Astrocyte (in vitro differentiated cells and primary cell): ENCODE data around the gene HIRA. TPM values are rescaled to one million over a fixed set of nuclear protein-coding genes. Genes with fewer than 3 reads are reported as not detected.

ENCODE experiments used
- DNase-seq: peaks from one replicate; pipeline ENCODE4 v3.0.0-alpha.2; 2010; ENCODE audit warnings: low read depth
- FAIRE-seq: peaks from 2 replicates; lab custom pipeline; 2011; peaks lifted over from hg19 to GRCh38; lab: Jason Lieb, UNC
- H2AFZ ChIP-seq: 2 replicates; pipeline ENCODE4 v1.6.0; 2012; ENCODE audit warnings: low read depth, low read length, inconsistent platforms
- H3K27ac ChIP-seq: 2 replicates; pipeline ENCODE4 v1.5.1; 2011; ENCODE audit warnings: low read depth, low read length, inconsistent platforms
- H3K27me3 ChIP-seq: 2 replicates; pipeline ENCODE4 v1.6.0; 2011; ENCODE audit warnings: low read length, inconsistent platforms; ENCODE audit not compliant: insufficient read depth
- H3K36me3 ChIP-seq: 2 replicates; pipeline ENCODE4 v1.5.1; 2011; ENCODE audit warnings: low read length, inconsistent platforms; ENCODE audit not compliant: insufficient read depth
- H3K4me1 ChIP-seq: 2 replicates; pipeline ENCODE4 v1.5.1; 2011; ENCODE audit warnings: low read length, inconsistent platforms; ENCODE audit not compliant: insufficient read depth
- H3K4me2 ChIP-seq: 2 replicates; pipeline ENCODE4 v1.6.0; 2012; ENCODE audit warnings: low read length, inconsistent platforms
- H3K4me3 ChIP-seq: 2 replicates; pipeline ENCODE4 v1.5.1; 2011; ENCODE audit warnings: low read depth, mild to moderate bottlenecking, low read length, inconsistent platforms; ENCODE audit not compliant: insufficient read depth
- H3K79me2 ChIP-seq: 2 replicates; pipeline ENCODE4 v1.6.0; 2012; ENCODE audit warnings: mild to moderate bottlenecking, low read length, inconsistent platforms; ENCODE audit not compliant: insufficient read depth
- H3K9ac ChIP-seq: 2 replicates; pipeline ENCODE4 v1.6.0; 2012; ENCODE audit warnings: mild to moderate bottlenecking, low read length, inconsistent platforms
- H3K9me3 ChIP-seq: 2 replicates; pipeline ENCODE4 v1.5.1; 2012; ENCODE audit warnings: low read depth, mild to moderate bottlenecking, low read length, inconsistent platforms; ENCODE audit not compliant: insufficient read depth
- H4K20me1 ChIP-seq: 2 replicates; pipeline ENCODE4 v1.6.0; 2012; ENCODE audit warnings: low read length, inconsistent platforms; ENCODE audit not compliant: insufficient read depth
- H3K27ac Mint-ChIP-seq: one replicate; pipeline ENCODE4 v1.8.0; 2021; ENCODE audit warnings: mild to moderate bottlenecking, mixed read lengths; ENCODE audit not compliant: unreplicated experiment
- H3K27me3 Mint-ChIP-seq: one replicate; pipeline ENCODE4 v1.8.0; 2021; ENCODE audit warnings: low read depth, mixed read lengths; ENCODE audit not compliant: unreplicated experiment
- H3K36me3 Mint-ChIP-seq: one replicate; pipeline ENCODE4 v1.8.0; 2021; ENCODE audit warnings: low read depth, mixed read lengths; ENCODE audit not compliant: unreplicated experiment
- H3K4me1 Mint-ChIP-seq: one replicate; pipeline ENCODE4 v1.8.0; 2021; ENCODE audit warnings: low read depth, mixed read lengths; ENCODE audit not compliant: unreplicated experiment
- H3K4me3 Mint-ChIP-seq: one replicate; pipeline ENCODE4 v1.8.0; 2021; ENCODE audit warnings: mild to moderate bottlenecking, moderate library complexity, mixed read lengths; ENCODE audit not compliant: unreplicated experiment
- H3K9me3 Mint-ChIP-seq: one replicate; pipeline ENCODE4 v1.8.0; 2021; ENCODE audit warnings: mild to moderate bottlenecking, mixed read lengths; ENCODE audit not compliant: unreplicated experiment
- EZH2 ChIP-seq: IDR thresholded peaks from 2 replicates; pipeline ENCODE4 v1.6.1; 2012; ENCODE audit warnings: mild to moderate bottlenecking, low read length, inconsistent platforms; ENCODE audit not compliant: insufficient read depth
- total RNA-seq: library from RNA; stranded (reverse); gene quantifications from 2 replicates; pipeline ENCODE4 v1.2.1, GENCODE V29; 2021
- TF ChIP-seq, protein P1 (sequence below): IDR thresholded peaks from 2 replicates; pipeline ENCODE4 v1.5.1; 2011; ENCODE audit warnings: low read depth, mild to moderate bottlenecking, inconsistent platforms, low read length, moderate library complexity; ENCODE audit not compliant: insufficient read depth

The HIRA gene
- total RNA-seq, 1 donor from 2014 or later, result 31.1 TPM

DNA sequence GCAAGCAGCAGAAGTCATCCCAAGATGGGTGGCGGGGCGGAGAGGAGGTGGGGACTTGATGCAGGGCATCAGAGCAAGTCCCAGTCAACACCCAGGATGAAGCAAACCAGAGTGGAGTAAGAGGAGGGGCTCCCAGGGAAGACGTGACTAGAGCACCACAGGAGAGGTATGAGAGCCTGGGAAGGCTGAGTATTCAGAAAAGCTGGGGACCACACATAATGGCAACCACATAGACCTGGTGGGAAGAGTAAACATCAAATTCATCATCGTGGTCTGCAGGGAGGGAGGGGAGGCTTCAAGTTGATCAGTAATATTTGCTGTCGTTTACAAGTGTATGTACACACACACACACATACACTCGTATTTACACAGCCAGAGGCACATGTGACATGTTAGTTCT, 79.3 kb downstream of the HIRA start:
- Histone ChIP-seq H3K4me2 (no peak overlapping the region), H3K4me1 (no peaks in the 10 kb centered on the region), H3K36me3 (peaks cover 38% of the 10 kb centered on the region), H4K20me1 (peaks cover 3% of the 10 kb centered on the region), H3K4me3 (no peak overlapping the region), H3K9ac (no peak overlapping the region), H3K27me3 (no peaks in the 10 kb centered on the region), H3K27ac (no peak overlapping the region), H2AFZ (no peak overlapping the region), H3K79me2 (no peaks in the 10 kb centered on the region), H3K9me3 (no peaks in the 10 kb centered on the region)
- FAIRE-seq, result no peak
- Mint-ChIP-seq H3K4me3 (no peak overlapping the region), H3K9me3 (no peaks in the 10 kb centered on the region), H3K4me1 (no peaks in the 10 kb centered on the region), H3K27ac (no peak overlapping the region), H3K36me3 (peaks cover 34% of the 10 kb centered on the region), H3K27me3 (no peaks in the 10 kb centered on the region)
- no peak for TF ChIP-seq EZH2
- TF ChIP-seq, protein P1, sequence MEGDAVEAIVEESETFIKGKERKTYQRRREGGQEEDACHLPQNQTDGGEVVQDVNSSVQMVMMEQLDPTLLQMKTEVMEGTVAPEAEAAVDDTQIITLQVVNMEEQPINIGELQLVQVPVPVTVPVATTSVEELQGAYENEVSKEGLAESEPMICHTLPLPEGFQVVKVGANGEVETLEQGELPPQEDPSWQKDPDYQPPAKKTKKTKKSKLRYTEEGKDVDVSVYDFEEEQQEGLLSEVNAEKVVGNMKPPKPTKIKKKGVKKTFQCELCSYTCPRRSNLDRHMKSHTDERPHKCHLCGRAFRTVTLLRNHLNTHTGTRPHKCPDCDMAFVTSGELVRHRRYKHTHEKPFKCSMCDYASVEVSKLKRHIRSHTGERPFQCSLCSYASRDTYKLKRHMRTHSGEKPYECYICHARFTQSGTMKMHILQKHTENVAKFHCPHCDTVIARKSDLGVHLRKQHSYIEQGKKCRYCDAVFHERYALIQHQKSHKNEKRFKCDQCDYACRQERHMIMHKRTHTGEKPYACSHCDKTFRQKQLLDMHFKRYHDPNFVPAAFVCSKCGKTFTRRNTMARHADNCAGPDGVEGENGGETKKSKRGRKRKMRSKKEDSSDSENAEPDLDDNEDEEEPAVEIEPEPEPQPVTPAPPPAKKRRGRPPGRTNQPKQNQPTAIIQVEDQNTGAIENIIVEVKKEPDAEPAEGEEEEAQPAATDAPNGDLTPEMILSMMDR, result no peak
- no peak for DNase-seq

GRCh38 chr22:19351604-19352003, 79.9 kb downstream of the HIRA start:
- Mint-ChIP-seq H3K27me3 (no peaks in the 10 kb centered on the region), H3K4me3 (no peak overlapping the region), H3K36me3 (peaks cover 36% of the 10 kb centered on the region), H3K4me1 (no peaks in the 10 kb centered on the region), H3K27ac (no peak overlapping the region), H3K9me3 (no peaks in the 10 kb centered on the region)
- DNase-seq, result no peak
- FAIRE-seq, result no peak
- no peak overlapping the region for H3K27ac ChIP-seq
- no peak for TF ChIP-seq EZH2
- TF ChIP-seq, protein P1, result no peak
- no peak overlapping the region for H3K4me3 ChIP-seq
- H3K36me3 ChIP-seq, result peaks cover 37% of the 10 kb centered on the region
- no peaks in the 10 kb centered on the region for H3K9me3 ChIP-seq
- H3K9ac ChIP-seq, result no peak overlapping the region
- H4K20me1 ChIP-seq, result peaks cover 3% of the 10 kb centered on the region
- no peaks in the 10 kb centered on the region for H3K4me1 ChIP-seq
- H3K27me3 ChIP-seq, result no peaks in the 10 kb centered on the region
- H2AFZ ChIP-seq, result no peak overlapping the region
- H3K79me2 ChIP-seq, result no peaks in the 10 kb centered on the region
- H3K4me2 ChIP-seq, result no peak overlapping the region

- no peaks in the 10 kb centered on the region for H3K27me3 Mint-ChIP-seq
- H3K27me3 ChIP-seq, result no peaks in the 10 kb centered on the region
- no peaks in the 10 kb centered on the region for H3K9me3 Mint-ChIP-seq
- TF ChIP-seq, protein P1, result no peak
- TF ChIP-seq EZH2, result no peak
- peaks cover 3% of the 10 kb centered on the region for H4K20me1 ChIP-seq
- H3K4me3 ChIP-seq, result no peak overlapping the region
- no peak overlapping the region for H3K9ac ChIP-seq
- FAIRE-seq (no peak), DNase-seq (no peak)
- H3K36me3 ChIP-seq, result peaks cover 43% of the 10 kb centered on the region
- H2AFZ ChIP-seq, result no peak overlapping the region
- H3K27ac Mint-ChIP-seq, result no peak overlapping the region
- H3K4me2 ChIP-seq, result no peak overlapping the region
- H3K4me1 ChIP-seq, result no peaks in the 10 kb centered on the region
- no peaks in the 10 kb centered on the region for H3K9me3 ChIP-seq
- no peak overlapping the region for H3K4me3 Mint-ChIP-seq
- no peaks in the 10 kb centered on the region for H3K4me1 Mint-ChIP-seq
- no peak overlapping the region for H3K27ac ChIP-seq
- peaks cover 43% of the 10 kb centered on the region for H3K36me3 Mint-ChIP-seq
- no peaks in the 10 kb centered on the region for H3K79me2 ChIP-seq
Measured at GRCh38 chr22:19350947-19351346, 80.6 kb downstream of the HIRA start.
